Esophagus muscularis mucosa (tissue), 4 donors: ENCODE results near the gene DLL1. TPM values are rescaled to one million over a fixed set of nuclear protein-coding genes. Genes with fewer than 3 reads are reported as not detected.

ENCODE experiments used
- DNase-seq: peaks from one replicate; pipeline ENCODE4 v3.0.0-alpha.2; 2017; ENCODE audit errors: extremely low spot score
- H3K27ac ChIP-seq, 4 donors: fragments of 200-600 bp; sonication (generic); replicated peaks in 1 of 4; 1 replicate in 3 of 4; 2 replicates in 1 of 4; pipeline ENCODE4 v1.5.1; 2016 to 2019; ENCODE audit warnings: mild to moderate bottlenecking in 1 of 4
- H3K27me3 ChIP-seq, 4 donors: fragments of 200-600 bp; sonication (generic); one replicate each; pipeline versions ENCODE4 v1.5.1 to v1.6.0; 2016 to 2019
- H3K36me3 ChIP-seq, 4 donors: fragments of 200-600 bp; sonication (generic); one replicate each; pipeline ENCODE4 v1.5.1; 2016 to 2019
- H3K4me1 ChIP-seq, 4 donors: fragments of 200-600 bp; sonication (generic); one replicate each; pipeline ENCODE4 v1.5.1; 2016 to 2019
- H3K4me3 ChIP-seq, 4 donors: fragments of 200-600 bp; sonication (generic); 1 replicate in 2 of 4; 2 replicates in 2 of 4; pipeline ENCODE4 v1.5.1; 2016 to 2019; ENCODE audit warnings: mild to moderate bottlenecking in 4 of 4, moderate library complexity in 1 of 4
- H3K9me3 ChIP-seq, 4 donors: fragments of 200-600 bp; sonication (generic); 1 replicate in 3 of 4; 2 replicates in 1 of 4; pipeline ENCODE4 v1.5.1; 2016 to 2019
- EP300 ChIP-seq: sonication (generic); formaldehyde crosslinking; IDR thresholded peaks from one replicate; pipeline ENCODE4 v1.6.1; 2017; ENCODE audit warnings: antibody characterized with exemption
- POLR2A ChIP-seq: fragments of 450-650 bp; IDR thresholded peaks from one replicate; pipeline ENCODE4 v1.6.1; 2017; ENCODE audit warnings: antibody characterized with exemption, moderate library complexity, mild to moderate bottlenecking, low read depth
- POLR2AphosphoS5 ChIP-seq, 2 donors: sonication (generic); formaldehyde crosslinking; IDR thresholded peaks; one replicate each; pipeline ENCODE4 v1.6.1; 2017; ENCODE audit warnings: antibody characterized with exemption in 2 of 2
- WGBS: methylation state at CpG from one replicate; pipeline ENCODE4 v1.1.5; 2018; 5-methylcytosine and 5-hydroxymethylcytosine counted together
- intact Hi-C: fragments of 100-400 bp; cut with DNase I; formaldehyde crosslinking; loops from one replicate; pipeline ENCODE4 v1.15.1; 2023
- total RNA-seq, 4 donors: library from RNA; depleted of rRNA; stranded (reverse); fragments of >200 nt; gene quantifications; one replicate each; pipeline versions ENCODE4 v1.1.0 to v1.2.1, GENCODE V29; 2016
- TF ChIP-seq, protein P1 (sequence below), 3 experiments: fragments of 200-600 bp in 2 of 3; fragments of 450-650 bp in 1 of 3; sonication (generic) in 2 of 3; IDR thresholded peaks; one replicate each; pipeline ENCODE4 v1.5.1; 2017 to 2019; ENCODE audit warnings: antibody characterized with exemption in 3 of 3, mild to moderate bottlenecking in 2 of 3, moderate library complexity in 1 of 3

The DLL1 gene
- total RNA-seq, 4 donors from 2014 or later, result 3.7 to 8.8 (median 6.6) TPM

DNA sequence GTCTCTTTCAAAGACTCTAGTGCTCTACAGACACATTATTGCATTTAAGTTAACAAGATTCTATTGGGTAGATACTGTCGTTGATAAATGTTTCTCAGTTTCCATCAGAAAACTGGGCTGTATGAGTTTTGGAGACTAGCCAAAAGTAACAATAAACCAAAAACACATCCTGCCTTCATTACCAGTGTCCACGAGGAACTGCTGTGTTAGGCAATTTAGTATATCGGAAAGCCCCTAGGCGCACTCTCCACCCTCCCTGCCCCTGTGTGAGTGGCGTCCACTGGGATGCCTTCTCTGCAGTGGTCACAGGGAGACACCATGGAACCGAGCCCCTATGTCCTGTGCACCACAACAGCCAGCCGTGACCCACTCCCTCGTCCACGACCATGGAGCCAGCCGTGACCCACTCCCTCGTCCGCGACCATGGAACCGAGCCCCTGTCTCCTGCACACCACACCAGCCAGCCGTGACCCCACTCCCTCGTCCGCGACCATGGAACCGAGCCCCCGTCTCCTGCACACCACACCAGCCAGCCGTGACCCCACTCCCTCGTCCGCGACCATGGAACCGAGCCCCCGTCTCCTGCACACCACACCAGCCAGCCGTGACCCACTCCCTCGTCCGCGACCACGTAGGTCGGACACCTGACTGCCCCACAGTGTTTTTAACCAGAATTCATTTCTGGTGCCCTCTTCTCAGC, 35.3 kb downstream of the DLL1 start:
- no peak overlapping the region for H3K4me3 ChIP-seq
- DNase-seq, result no peak

DNA sequence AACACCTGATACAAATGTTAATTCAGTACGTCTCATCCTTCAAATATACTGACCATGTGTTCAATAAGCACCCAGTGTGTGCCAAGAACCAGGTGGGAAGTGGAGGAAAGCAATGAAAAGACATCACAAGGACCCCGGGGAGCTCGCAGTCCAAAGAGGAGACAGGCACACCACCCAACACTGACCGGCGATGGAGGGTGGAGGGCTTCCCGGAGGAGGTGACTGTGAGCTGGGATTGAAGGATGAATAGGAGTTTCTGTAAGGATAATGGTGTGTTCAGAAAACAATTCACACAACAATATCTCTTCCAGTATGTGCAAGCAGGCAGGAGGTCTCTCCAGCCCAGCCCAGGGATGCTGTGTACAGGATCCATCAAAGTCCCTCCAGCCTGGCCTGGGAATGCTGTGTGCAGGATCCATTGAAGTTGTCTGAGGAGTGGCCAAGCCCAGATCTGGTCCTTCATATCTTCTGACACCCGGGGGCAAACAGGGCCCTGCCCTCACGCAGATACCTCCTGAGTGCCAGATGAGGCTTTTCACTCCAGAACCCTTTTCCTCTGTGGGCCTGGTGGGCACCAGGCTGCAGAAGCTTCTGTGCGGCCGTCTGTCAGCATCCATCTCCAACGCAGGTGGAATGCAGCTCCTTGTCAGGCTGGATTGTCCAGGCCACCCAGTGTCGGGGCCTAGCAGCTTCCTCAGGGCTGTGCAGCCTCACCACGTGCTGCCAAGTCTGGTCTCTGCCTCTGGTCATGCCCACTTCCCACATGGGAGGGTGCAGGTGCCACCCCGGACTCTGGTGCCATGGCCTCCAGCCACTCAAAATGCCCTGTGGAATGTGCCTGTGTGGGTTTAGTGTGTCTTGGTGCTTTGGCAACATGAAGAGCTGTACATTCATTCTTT, 36.3 kb downstream of the DLL1 start:
- no peak overlapping the region for H3K27ac ChIP-seq
- WGBS, result 85% methylated on average over 9 of the region's 14 CpGs
- H3K27me3 ChIP-seq, result peaks cover 0 to 4% (median 0%) of the 10 kb centered on the region in 4 donors
- no peaks in the 10 kb centered on the region for H3K9me3 ChIP-seq
- TF ChIP-seq POLR2A (no peak), EP300 (no peak), POLR2AphosphoS5 (IDR thresholded peaks at IDR 0.05) (no peak)
- intact Hi-C loops, result no loop called here
- H3K4me1 ChIP-seq, result no peaks in the 10 kb centered on the region
- H3K4me3 ChIP-seq, result no peak overlapping the region
- no peak for DNase-seq
- no peaks in the 10 kb centered on the region for H3K36me3 ChIP-seq

More for the DNA sequence above, 35.3 kb downstream of the DLL1 start:
- Histone ChIP-seq H3K27me3 (peaks cover 0 to 4% (median 0%) of the 10 kb centered on the region in 4 donors), H3K9me3 (no peaks in the 10 kb centered on the region), H3K27ac (no peak overlapping the region), H3K4me1 (no peaks in the 10 kb centered on the region), H3K36me3 (no peaks in the 10 kb centered on the region)
- WGBS, result 89% methylated on average over 32 of the region's 32 CpGs
- intact Hi-C loops, result no loop called here
- TF ChIP-seq EP300 (no peak), POLR2A (no peak), POLR2AphosphoS5 (IDR thresholded peaks at IDR 0.05) (no peak)
- TF ChIP-seq, protein P1, sequence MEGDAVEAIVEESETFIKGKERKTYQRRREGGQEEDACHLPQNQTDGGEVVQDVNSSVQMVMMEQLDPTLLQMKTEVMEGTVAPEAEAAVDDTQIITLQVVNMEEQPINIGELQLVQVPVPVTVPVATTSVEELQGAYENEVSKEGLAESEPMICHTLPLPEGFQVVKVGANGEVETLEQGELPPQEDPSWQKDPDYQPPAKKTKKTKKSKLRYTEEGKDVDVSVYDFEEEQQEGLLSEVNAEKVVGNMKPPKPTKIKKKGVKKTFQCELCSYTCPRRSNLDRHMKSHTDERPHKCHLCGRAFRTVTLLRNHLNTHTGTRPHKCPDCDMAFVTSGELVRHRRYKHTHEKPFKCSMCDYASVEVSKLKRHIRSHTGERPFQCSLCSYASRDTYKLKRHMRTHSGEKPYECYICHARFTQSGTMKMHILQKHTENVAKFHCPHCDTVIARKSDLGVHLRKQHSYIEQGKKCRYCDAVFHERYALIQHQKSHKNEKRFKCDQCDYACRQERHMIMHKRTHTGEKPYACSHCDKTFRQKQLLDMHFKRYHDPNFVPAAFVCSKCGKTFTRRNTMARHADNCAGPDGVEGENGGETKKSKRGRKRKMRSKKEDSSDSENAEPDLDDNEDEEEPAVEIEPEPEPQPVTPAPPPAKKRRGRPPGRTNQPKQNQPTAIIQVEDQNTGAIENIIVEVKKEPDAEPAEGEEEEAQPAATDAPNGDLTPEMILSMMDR (IDR thresholded peaks at IDR 0.05), result no peak

DNA sequence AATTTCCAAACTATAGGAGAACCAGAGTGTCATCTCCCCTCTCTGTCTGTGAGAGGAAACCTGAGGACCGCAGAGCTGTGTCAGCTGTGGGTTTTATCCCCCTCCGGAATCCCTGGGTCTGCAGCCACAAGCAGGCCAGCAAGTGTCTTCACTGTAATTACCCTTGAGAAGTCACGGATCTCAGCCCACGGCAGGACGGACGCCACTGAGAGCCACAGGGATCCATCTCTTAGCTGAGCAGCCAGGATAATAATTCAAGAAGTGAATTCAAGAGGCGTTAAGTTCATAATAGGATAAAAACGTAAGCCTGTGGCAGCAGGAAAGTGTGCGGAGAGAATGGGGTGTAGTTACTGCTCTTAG, 37.0 kb downstream of the DLL1 start:
- intact Hi-C loops, result no loop called here
- Histone ChIP-seq H3K4me1 (peaks cover 0 to under 1% (median 0%) of the 10 kb centered on the region in 4 donors), H3K4me3 (no peak overlapping the region), H3K27ac (no peak overlapping the region), H3K9me3 (no peaks in the 10 kb centered on the region), H3K27me3 (peaks cover 0 to 9% (median 2%) of the 10 kb centered on the region in 4 donors), H3K36me3 (no peaks in the 10 kb centered on the region)
- WGBS, result 93% methylated on average over 9 of the region's 9 CpGs
- TF ChIP-seq POLR2AphosphoS5 (IDR thresholded peaks at IDR 0.05) (no peak), EP300 (no peak), POLR2A (no peak)
- TF ChIP-seq, protein P1 (IDR thresholded peaks at IDR 0.05), result no peak
- DNase-seq, result no peak

DNA sequence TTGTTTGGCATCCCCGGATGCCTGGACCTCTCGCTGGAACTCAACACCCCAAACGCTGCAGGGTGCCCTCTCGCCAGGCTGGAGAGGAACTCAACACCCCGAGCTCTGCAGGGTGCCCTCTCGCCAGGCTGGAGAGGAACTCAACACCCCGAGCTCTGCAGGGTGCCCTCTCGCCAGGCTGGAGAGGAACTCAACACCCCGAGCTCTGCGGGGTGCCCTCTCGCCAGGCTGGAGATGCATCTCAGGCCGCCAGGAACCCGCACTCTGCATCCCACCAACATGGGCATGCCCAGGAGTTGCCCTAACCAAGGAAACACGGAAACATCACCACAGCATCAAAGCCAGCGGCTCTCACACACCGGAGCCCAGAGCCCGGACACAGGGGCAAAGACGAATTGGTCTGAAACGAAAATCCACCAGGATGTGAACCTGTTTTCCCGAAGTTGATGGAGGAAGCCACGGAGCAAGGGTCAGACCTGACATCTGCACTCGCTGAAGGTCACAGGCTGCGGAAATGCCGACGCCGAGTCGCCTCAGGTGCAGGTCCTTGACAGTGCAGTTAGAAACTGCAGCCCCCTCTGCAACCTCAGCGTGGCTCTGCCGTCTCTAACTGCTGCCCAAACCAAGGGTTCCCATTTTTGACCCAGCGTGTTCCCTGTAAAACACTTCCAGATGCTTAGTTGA, 37.5 kb downstream of the DLL1 start:
- 81% methylated on average over 24 of the region's 30 CpGs for WGBS
- intact Hi-C loops, result no loop called here
- Histone ChIP-seq H3K4me3 (no peak overlapping the region), H3K27me3 (peaks cover 0 to 15% (median 3%) of the 10 kb centered on the region in 4 donors), H3K27ac (no peak overlapping the region), H3K36me3 (no peaks in the 10 kb centered on the region), H3K9me3 (no peaks in the 10 kb centered on the region), H3K4me1 (peaks cover 0 to 5% (median 1%) of the 10 kb centered on the region in 4 donors)
- no peak for TF ChIP-seq EP300
- TF ChIP-seq, protein P1 (IDR thresholded peaks at IDR 0.05), result no peak
- no peak for DNase-seq
